ENCODE measurements around the gene DMD. TPM values are rescaled to one million over a fixed set of nuclear protein-coding genes. Genes with fewer than 3 reads are reported as not detected.

DMD gene
- total RNA-seq, 1 donor from 2014 or later, result 143 TPM

- no peaks in the 10 kb centered on the region for H3K9me3 ChIP-seq (replicated peaks)
- no peaks in the 10 kb centered on the region for H3K27me3 ChIP-seq (ENCODE audit: low read depth)
- intact Hi-C loops (cut with micrococcal nuclease), result no loop called here
- DNase-seq, result no peak
- no peaks in the 10 kb centered on the region for H3K36me3 ChIP-seq
- TF ChIP-seq CTCF (IDR thresholded peaks at IDR 0.05; ENCODE audit: borderline replicate concordance), result no peak
- H3K4me1 ChIP-seq, result no peaks in the 10 kb centered on the region
- no peak overlapping the region for H3K27ac ChIP-seq (replicated peaks)
- no peak overlapping the region for H3K4me3 ChIP-seq
Observed at GRCh38 chrX:32851556-32851955, 359.8 kb downstream of the DMD start.

- H3K27me3 ChIP-seq (ENCODE audit: low read depth), result no peaks in the 10 kb centered on the region
- DNase-seq, result no peak
- no peaks in the 10 kb centered on the region for H3K4me1 ChIP-seq
- H3K4me3 ChIP-seq, result no peak overlapping the region
- TF ChIP-seq CTCF (IDR thresholded peaks at IDR 0.05; ENCODE audit: borderline replicate concordance), result no peak
- H3K27ac ChIP-seq (replicated peaks), result no peak overlapping the region
- intact Hi-C loops (cut with micrococcal nuclease), result no loop called here
- H3K9me3 ChIP-seq (replicated peaks), result no peaks in the 10 kb centered on the region
- H3K36me3 ChIP-seq, result no peaks in the 10 kb centered on the region
Observed at GRCh38 chrX:32847921-32848320, 363.4 kb downstream of the DMD start.

GRCh38 chrX:32842053-32842452 lies 369.3 kb downstream of the DMD start:
- H3K9me3 ChIP-seq (replicated peaks), result no peaks in the 10 kb centered on the region
- H3K36me3 ChIP-seq, result no peaks in the 10 kb centered on the region
- H3K27me3 ChIP-seq (ENCODE audit: low read depth), result no peaks in the 10 kb centered on the region
- no peaks in the 10 kb centered on the region for H3K4me1 ChIP-seq
- intact Hi-C loops (cut with micrococcal nuclease), result no loop called here
- H3K27ac ChIP-seq (replicated peaks), result no peak overlapping the region
- no peak for DNase-seq
- no peak for TF ChIP-seq CTCF (IDR thresholded peaks at IDR 0.05; ENCODE audit: borderline replicate concordance)
- no peak overlapping the region for H3K4me3 ChIP-seq

GRCh38 chrX:32839781-32840180 lies 371.6 kb downstream of the DMD start:
- Histone ChIP-seq H3K36me3 (no peaks in the 10 kb centered on the region), H3K27ac (replicated peaks) (no peak overlapping the region), H3K4me3 (no peak overlapping the region), H3K9me3 (replicated peaks) (no peaks in the 10 kb centered on the region), H3K4me1 (no peaks in the 10 kb centered on the region), H3K27me3 (ENCODE audit: low read depth) (no peaks in the 10 kb centered on the region)
- DNase-seq, result no peak
- intact Hi-C loops (cut with micrococcal nuclease), result no loop called here
- TF ChIP-seq CTCF (IDR thresholded peaks at IDR 0.05; ENCODE audit: borderline replicate concordance), result no peak

DNA sequence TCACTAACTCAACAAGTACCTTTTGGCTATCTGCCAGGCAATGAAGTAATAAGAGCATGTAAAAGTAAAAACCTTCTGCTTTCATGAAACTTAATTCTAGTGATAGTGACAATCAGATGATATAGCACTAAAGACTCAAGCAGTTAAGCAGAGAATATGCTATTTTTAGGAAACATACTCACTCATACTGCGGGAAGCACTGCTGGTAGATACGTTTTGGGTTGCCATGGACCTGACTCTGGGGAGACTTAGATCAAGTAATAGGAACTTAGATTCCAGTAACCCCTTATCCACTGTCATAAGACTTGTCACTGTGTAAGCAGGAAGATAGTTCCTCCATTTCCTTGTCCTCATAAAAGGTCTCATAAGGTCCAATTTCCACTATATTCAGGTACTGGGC lies 386.3 kb downstream of the DMD start:
- TF ChIP-seq CTCF (IDR thresholded peaks at IDR 0.05; ENCODE audit: borderline replicate concordance), result no peak
- intact Hi-C loops (cut with micrococcal nuclease), result no loop called here
- no peak for DNase-seq
- Histone ChIP-seq H3K4me1 (no peaks in the 10 kb centered on the region), H3K4me3 (no peak overlapping the region), H3K9me3 (replicated peaks) (no peaks in the 10 kb centered on the region), H3K36me3 (no peaks in the 10 kb centered on the region), H3K27ac (replicated peaks) (no peak overlapping the region), H3K27me3 (ENCODE audit: low read depth) (no peaks in the 10 kb centered on the region)

DNA sequence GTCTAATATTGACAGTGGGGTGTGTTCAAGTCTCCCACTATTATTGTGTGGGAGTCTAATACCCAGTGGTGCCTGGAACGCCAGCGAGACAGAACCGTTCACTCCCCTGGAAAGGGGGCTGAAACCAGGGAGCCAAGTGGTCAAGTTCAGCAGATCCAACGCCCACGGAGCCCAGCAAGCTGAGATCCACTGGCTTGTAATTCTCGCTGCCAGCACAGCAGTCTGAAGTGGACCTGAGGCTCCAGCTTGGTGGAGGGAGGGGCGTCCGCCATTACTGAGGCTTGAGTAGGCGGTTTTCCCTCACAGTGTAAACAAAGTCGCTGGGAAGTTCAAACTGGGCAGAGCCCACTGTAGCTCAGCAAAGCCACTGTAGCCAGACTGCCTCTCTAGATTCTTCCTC lies 407.3 kb downstream of the DMD start:
- no peaks in the 10 kb centered on the region for H3K4me1 ChIP-seq
- no peaks in the 10 kb centered on the region for H3K27me3 ChIP-seq (ENCODE audit: low read depth)
- no peak overlapping the region for H3K4me3 ChIP-seq
- H3K36me3 ChIP-seq, result peaks cover 6% of the 10 kb centered on the region
- H3K27ac ChIP-seq (replicated peaks), result no peak overlapping the region
- intact Hi-C loops (cut with micrococcal nuclease), result no loop called here
- TF ChIP-seq CTCF (IDR thresholded peaks at IDR 0.05; ENCODE audit: borderline replicate concordance), result no peak
- no peak for DNase-seq
- H3K9me3 ChIP-seq (replicated peaks), result no peaks in the 10 kb centered on the region
